KOPT-K1 (cell line): Measurements from ENCODE around the gene HIKESHI.

ENCODE experiments used
- H3K27ac ChIP-seq: fragments of 200-600 bp; sonication (generic); 2 replicates; pipeline ENCODE4 v1.5.1; 2016; ENCODE audit warnings: antibody characterized with exemption, mild to moderate bottlenecking, low read depth, low read length; ENCODE audit not compliant: poor library complexity, severe bottlenecking
- H3K36me3 ChIP-seq: fragments of 200-600 bp; sonication (generic); 2 replicates; pipeline ENCODE4 v1.5.1; 2017; ENCODE audit warnings: antibody characterized with exemption, mild to moderate bottlenecking, low read length, moderate library complexity; ENCODE audit not compliant: insufficient read depth
- H3K9me3 ChIP-seq: fragments of 200-600 bp; sonication (generic); 2 replicates; pipeline ENCODE4 v1.5.1; 2017; ENCODE audit warnings: antibody characterized with exemption, low read length, mild to moderate bottlenecking; ENCODE audit not compliant: insufficient read depth, poor library complexity, severe bottlenecking

The HIKESHI gene

GRCh38 chr11:86380295-86381059 lies 78.4 kb downstream of the HIKESHI start:
- H3K27ac ChIP-seq, result no peak overlapping the region
- H3K36me3 ChIP-seq, result no peaks in the 10 kb centered on the region
- no peaks in the 10 kb centered on the region for H3K9me3 ChIP-seq

GRCh38 chr11:86383041-86383955 lies 81.3 kb downstream of the HIKESHI start:
- H3K27ac ChIP-seq, result no peak overlapping the region
- H3K36me3 ChIP-seq, result no peaks in the 10 kb centered on the region
- no peaks in the 10 kb centered on the region for H3K9me3 ChIP-seq

- no peak overlapping the region for H3K27ac ChIP-seq
- no peaks in the 10 kb centered on the region for H3K9me3 ChIP-seq
- no peaks in the 10 kb centered on the region for H3K36me3 ChIP-seq
Measured at GRCh38 chr11:86386283-86386682, 84.2 kb downstream of the HIKESHI start.

GRCh38 chr11:86386746-86387145 lies 84.7 kb downstream of the HIKESHI start:
- Histone ChIP-seq H3K36me3 (no peaks in the 10 kb centered on the region), H3K27ac (no peak overlapping the region)

GRCh38 chr11:86388198-86388597 lies 86.2 kb downstream of the HIKESHI start:
- Histone ChIP-seq H3K9me3 (no peaks in the 10 kb centered on the region), H3K36me3 (no peaks in the 10 kb centered on the region), H3K27ac (no peak overlapping the region)

More at GRCh38 chr11:86386746-86387145, 84.7 kb downstream of the HIKESHI start:
- H3K9me3 ChIP-seq, result no peaks in the 10 kb centered on the region

- no peak overlapping the region for H3K27ac ChIP-seq
- H3K9me3 ChIP-seq, result no peaks in the 10 kb centered on the region
- H3K36me3 ChIP-seq, result no peaks in the 10 kb centered on the region
Measured at GRCh38 chr11:86390487-86390886, 88.4 kb downstream of the HIKESHI start.

- Histone ChIP-seq H3K36me3 (no peaks in the 10 kb centered on the region), H3K27ac (no peak overlapping the region), H3K9me3 (no peaks in the 10 kb centered on the region)
Measured at GRCh38 chr11:86395061-86395551, 93.1 kb downstream of the HIKESHI start.
